Measurements from ENCODE around the gene OXGR1. TPM values are rescaled to one million over a fixed set of nuclear protein-coding genes. Genes with fewer than 3 reads are reported as not detected.

OXGR1 gene
- total RNA-seq, 4 donors from 2014 or later = 1.2 to 1.3 TPM; not detected in 2

DNA sequence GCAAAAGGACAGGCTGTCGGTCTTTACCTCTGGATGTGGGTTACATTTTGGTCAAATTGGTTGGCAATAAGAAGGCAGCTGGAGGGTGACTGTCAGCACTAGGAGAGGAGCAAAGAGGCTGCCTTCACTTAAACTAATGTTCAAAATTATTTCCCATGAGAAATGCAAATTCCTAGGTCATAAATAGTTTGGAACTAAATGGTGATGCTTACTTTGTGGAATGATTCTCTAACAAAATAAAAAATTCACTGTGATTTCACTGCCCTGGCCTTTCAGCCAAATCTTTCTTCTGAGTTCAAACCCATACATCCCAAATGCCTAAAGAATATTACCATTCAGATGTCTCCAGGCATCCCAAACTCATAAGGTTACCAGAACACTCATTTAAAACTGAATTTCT, 25.0 kb upstream of the OXGR1 start:
- no peak for DNase-seq
- no peaks in the 10 kb centered on the region for H3K27me3 ChIP-seq
- no peak overlapping the region for H3K27ac ChIP-seq
- peaks cover 0 to 6% (median 0%) of the 10 kb centered on the region in 4 donors for H3K4me1 ChIP-seq
- no peaks in the 10 kb centered on the region for H3K9me3 ChIP-seq
- TF ChIP-seq POLR2A (IDR thresholded peaks at IDR 0.05) = no peak
- TF ChIP-seq, protein P1, sequence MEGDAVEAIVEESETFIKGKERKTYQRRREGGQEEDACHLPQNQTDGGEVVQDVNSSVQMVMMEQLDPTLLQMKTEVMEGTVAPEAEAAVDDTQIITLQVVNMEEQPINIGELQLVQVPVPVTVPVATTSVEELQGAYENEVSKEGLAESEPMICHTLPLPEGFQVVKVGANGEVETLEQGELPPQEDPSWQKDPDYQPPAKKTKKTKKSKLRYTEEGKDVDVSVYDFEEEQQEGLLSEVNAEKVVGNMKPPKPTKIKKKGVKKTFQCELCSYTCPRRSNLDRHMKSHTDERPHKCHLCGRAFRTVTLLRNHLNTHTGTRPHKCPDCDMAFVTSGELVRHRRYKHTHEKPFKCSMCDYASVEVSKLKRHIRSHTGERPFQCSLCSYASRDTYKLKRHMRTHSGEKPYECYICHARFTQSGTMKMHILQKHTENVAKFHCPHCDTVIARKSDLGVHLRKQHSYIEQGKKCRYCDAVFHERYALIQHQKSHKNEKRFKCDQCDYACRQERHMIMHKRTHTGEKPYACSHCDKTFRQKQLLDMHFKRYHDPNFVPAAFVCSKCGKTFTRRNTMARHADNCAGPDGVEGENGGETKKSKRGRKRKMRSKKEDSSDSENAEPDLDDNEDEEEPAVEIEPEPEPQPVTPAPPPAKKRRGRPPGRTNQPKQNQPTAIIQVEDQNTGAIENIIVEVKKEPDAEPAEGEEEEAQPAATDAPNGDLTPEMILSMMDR (IDR thresholded peaks at IDR 0.05) = no peak
- no peak overlapping the region for H3K4me3 ChIP-seq
- no peaks in the 10 kb centered on the region for H3K36me3 ChIP-seq

GRCh38 chr13:97018029-97018819, 23.9 kb upstream of the OXGR1 start:
- Histone ChIP-seq H3K4me3 (no peak overlapping the region), H3K9me3 (no peaks in the 10 kb centered on the region), H3K4me1 (peaks cover 0 to 6% (median 0%) of the 10 kb centered on the region in 4 donors), H3K27ac (no peak overlapping the region), H3K27me3 (no peaks in the 10 kb centered on the region), H3K36me3 (no peaks in the 10 kb centered on the region)
- peak in 1 of 3 donors; percentile 68 for DNase-seq
- TF ChIP-seq, protein P1 (IDR thresholded peaks at IDR 0.05) = peak in 4 of 6 experiments; percentile 73 to 86 (median 84)
- no peak for TF ChIP-seq POLR2A (IDR thresholded peaks at IDR 0.05)

DNA sequence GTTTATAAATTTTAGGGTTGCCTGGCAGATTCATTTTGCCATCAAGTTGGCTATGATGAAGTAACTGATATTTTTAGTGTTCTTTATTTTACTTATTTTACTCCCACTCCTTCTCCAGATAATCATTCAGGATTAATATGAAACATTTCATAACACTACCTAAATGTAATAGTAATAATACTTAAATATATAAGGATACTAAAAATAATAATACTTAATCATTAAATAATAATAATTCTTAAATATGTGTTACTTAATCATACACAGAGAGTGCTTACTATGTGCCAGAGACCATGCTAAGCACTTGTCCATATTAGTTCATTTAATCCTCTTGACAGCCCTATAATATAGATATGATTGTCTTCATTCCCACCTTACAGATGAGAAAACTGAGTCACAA, 23.0 kb upstream of the OXGR1 start:
- H3K9me3 ChIP-seq = no peaks in the 10 kb centered on the region
- H3K27ac ChIP-seq = no peak overlapping the region
- H3K27me3 ChIP-seq = no peaks in the 10 kb centered on the region
- H3K36me3 ChIP-seq = no peaks in the 10 kb centered on the region
- H3K4me1 ChIP-seq = peaks cover 0 to 6% (median 0%) of the 10 kb centered on the region in 4 donors
- no peak for DNase-seq
- H3K4me3 ChIP-seq = no peak overlapping the region
- TF ChIP-seq POLR2A (IDR thresholded peaks at IDR 0.05) = no peak
- TF ChIP-seq, protein P1 (IDR thresholded peaks at IDR 0.05) = no peak

- no peaks in the 10 kb centered on the region for H3K27me3 ChIP-seq
- H3K4me3 ChIP-seq = no peak overlapping the region
- no peaks in the 10 kb centered on the region for H3K9me3 ChIP-seq
- no peaks in the 10 kb centered on the region for H3K36me3 ChIP-seq
- TF ChIP-seq, protein P1 (IDR thresholded peaks at IDR 0.05) = no peak
- TF ChIP-seq POLR2A (IDR thresholded peaks at IDR 0.05) = no peak
- peaks cover 0 to 2% (median 0%) of the 10 kb centered on the region in 4 donors for H3K4me1 ChIP-seq
- no peak overlapping the region for H3K27ac ChIP-seq
- DNase-seq = no peak
Observed at GRCh38 chr13:97015661-97016350, 21.5 kb upstream of the OXGR1 start.

DNA sequence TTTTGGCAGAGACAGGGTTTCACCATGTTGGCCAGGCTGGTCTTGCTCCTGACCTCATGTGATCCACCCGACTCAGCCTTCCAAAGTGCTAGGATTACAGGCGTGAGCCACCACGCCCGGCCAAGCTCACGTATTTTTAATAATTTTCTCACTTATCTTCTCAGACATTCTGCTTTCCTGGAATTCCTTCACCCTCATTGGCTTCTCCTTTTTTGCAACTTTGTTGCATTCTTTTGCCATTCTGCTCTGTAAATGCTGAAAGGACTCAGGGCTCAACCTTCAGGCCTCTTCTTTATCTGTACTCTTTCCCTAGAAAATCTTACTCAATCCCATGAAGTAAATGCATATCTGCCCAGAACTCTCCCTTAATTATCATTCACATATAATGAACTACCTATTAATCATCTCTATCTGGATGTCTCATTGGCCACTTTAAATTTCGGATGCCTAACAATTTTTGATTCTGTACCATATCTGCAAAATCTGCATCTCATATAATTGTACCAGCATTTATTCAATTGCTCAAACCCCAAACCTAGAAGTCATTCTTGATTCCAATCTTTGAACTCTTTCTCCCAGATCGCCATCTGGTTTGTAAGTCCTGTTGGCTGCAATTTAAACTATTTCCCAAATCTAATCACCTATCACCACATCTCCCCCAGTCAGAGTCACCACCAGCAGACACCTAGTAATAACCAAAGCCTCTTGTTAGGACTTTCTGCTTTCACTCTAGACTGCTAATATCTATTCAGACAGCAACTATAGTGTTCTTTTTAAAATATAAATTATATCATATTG, 18.2 kb upstream of the OXGR1 start:
- no peak for DNase-seq
- Histone ChIP-seq H3K4me1 (no peaks in the 10 kb centered on the region), H3K36me3 (no peaks in the 10 kb centered on the region), H3K4me3 (no peak overlapping the region), H3K27me3 (no peaks in the 10 kb centered on the region), H3K9me3 (no peaks in the 10 kb centered on the region), H3K27ac (no peak overlapping the region)
- no peak for TF ChIP-seq POLR2A (IDR thresholded peaks at IDR 0.05)
- TF ChIP-seq, protein P1 (IDR thresholded peaks at IDR 0.05) = no peak

Measured in Peyer's patch (tissue), 4 donors.